CD14-positive monocyte (primary cell): ENCODE measurements around the gene SBK3. TPM values are rescaled to one million over a fixed set of nuclear protein-coding genes. Genes with fewer than 3 reads are reported as not detected.
A peak's percentile ranks its signal among the peaks of the same experiment; 100 is the strongest.

Source experiments
- DNase-seq, 3 donors: peaks; one replicate each; pipeline ENCODE4 v3.0.0-alpha.2; 2011 to 2022
- H2AFZ ChIP-seq: 2 replicates; pipeline ENCODE4 v1.6.0; 2012; ENCODE audit warnings: mild to moderate bottlenecking, low read depth, low read length, inconsistent platforms; ENCODE audit not compliant: insufficient read depth, poor library complexity, severe bottlenecking
- H3K27ac ChIP-seq, 2 donors: 1 replicate in 1 of 2; 2 replicates in 1 of 2; pipeline ENCODE4 v1.5.1; 2012 to 2013; ENCODE audit warnings: low read length in 2 of 2, control low read depth in 1 of 2, inconsistent platforms in 1 of 2, low read depth in 1 of 2, mild to moderate bottlenecking in 1 of 2
- H3K27me3 ChIP-seq, 2 donors: one replicate each; pipeline versions ENCODE4 v1.6.0 to v1.6.1; 2011 to 2013; ENCODE audit warnings: low read length in 2 of 2; ENCODE audit not compliant: control insufficient read depth in 2 of 2, insufficient read depth in 2 of 2
- H3K36me3 ChIP-seq, 2 donors: replicated peaks in 1 of 2; 1 replicate in 1 of 2; 2 replicates in 1 of 2; pipeline versions ENCODE4 v1.5.1 to v1.6.1; 2012 to 2013; ENCODE audit warnings: low read length in 2 of 2, control low read depth in 1 of 2, inconsistent platforms in 1 of 2, mild to moderate bottlenecking in 1 of 2; ENCODE audit not compliant: insufficient read depth in 2 of 2, control insufficient read depth in 1 of 2
- H3K4me1 ChIP-seq, 2 donors: 1 replicate in 1 of 2; 2 replicates in 1 of 2; pipeline versions ENCODE4 v1.5.1 to v1.6.1; 2012 to 2013; ENCODE audit warnings: low read length in 2 of 2, control low read depth in 1 of 2, inconsistent platforms in 1 of 2, mild to moderate bottlenecking in 1 of 2, moderate library complexity in 1 of 2; ENCODE audit not compliant: insufficient read depth in 2 of 2, control insufficient read depth in 1 of 2
- H3K4me2 ChIP-seq: replicated peaks from 2 replicates; pipeline ENCODE3; 2012; ENCODE audit warnings: low read length, moderate library complexity, mild to moderate bottlenecking; ENCODE audit not compliant: poor library complexity, severe bottlenecking; ENCODE audit errors: extremely low read depth
- H3K4me3 ChIP-seq, 3 experiments: fragments of 200-600 bp in 1 of 3; sonication (generic) in 1 of 3; replicated peaks in 1 of 3; 1 replicate in 2 of 3; 2 replicates in 1 of 3; pipeline ENCODE4 v1.5.1; 2011 to 2013; ENCODE audit warnings: low read length in 3 of 3, mild to moderate bottlenecking in 3 of 3, control low read depth in 2 of 3, low read depth in 2 of 3, inconsistent platforms in 1 of 3, moderate library complexity in 1 of 3
- H3K79me2 ChIP-seq: 2 replicates; pipeline ENCODE4 v1.6.0; 2012; ENCODE audit warnings: mild to moderate bottlenecking, control low read depth, inconsistent platforms, low read length, moderate library complexity; ENCODE audit not compliant: insufficient read depth
- H3K9ac ChIP-seq: 2 replicates; pipeline ENCODE4 v1.6.0; 2017; ENCODE audit warnings: low read length, mild to moderate bottlenecking; ENCODE audit not compliant: insufficient read depth, poor library complexity, severe bottlenecking
- H3K9me3 ChIP-seq, 2 donors: replicated peaks in 1 of 2; 1 replicate in 1 of 2; 2 replicates in 1 of 2; pipeline versions ENCODE4 v1.5.1 to v1.6.1; 2012 to 2013; ENCODE audit warnings: low read length in 2 of 2, control low read depth in 1 of 2; ENCODE audit not compliant: control insufficient read depth in 1 of 2, insufficient read depth in 1 of 2
- H4K20me1 ChIP-seq: 2 replicates; pipeline ENCODE4 v1.6.0; 2012; ENCODE audit warnings: mild to moderate bottlenecking, low read length, control low read depth, moderate library complexity; ENCODE audit not compliant: insufficient read depth
- H3K27ac Mint-ChIP-seq, 7 donors: one replicate each; pipeline ENCODE4 v1.8.0; 2020; ENCODE audit warnings: mild to moderate bottlenecking in 7 of 7, mixed read lengths in 7 of 7, moderate library complexity in 6 of 7, inconsistent platforms in 2 of 7
- H3K27me3 Mint-ChIP-seq, 3 donors: one replicate each; pipeline ENCODE4 v1.8.0; 2021 to 2022; ENCODE audit warnings: low read depth in 3 of 3, mild to moderate bottlenecking in 3 of 3, mixed read lengths in 3 of 3, moderate library complexity in 3 of 3, inconsistent platforms in 1 of 3
- H3K36me3 Mint-ChIP-seq, 2 donors: one replicate each; pipeline ENCODE4 v1.8.0; 2020; ENCODE audit warnings: mixed read lengths in 2 of 2, inconsistent platforms in 1 of 2, mild to moderate bottlenecking in 1 of 2
- H3K4me1 Mint-ChIP-seq: one replicate; pipeline ENCODE4 v1.8.0; 2020; ENCODE audit warnings: mild to moderate bottlenecking, mixed read lengths
- H3K4me3 Mint-ChIP-seq, 2 donors: one replicate each; pipeline ENCODE4 v1.8.0; 2020; ENCODE audit warnings: mild to moderate bottlenecking in 2 of 2, mixed read lengths in 2 of 2, moderate library complexity in 1 of 2
- H3K9me3 Mint-ChIP-seq, 7 donors: one replicate each; pipeline ENCODE4 v1.8.0; 2020 to 2022; ENCODE audit warnings: mixed read lengths in 7 of 7, mild to moderate bottlenecking in 6 of 7, moderate library complexity in 6 of 7, inconsistent platforms in 2 of 7
- CTCF ChIP-seq: fragments of 200-600 bp; IDR thresholded peaks from one replicate; pipeline ENCODE4 v1.8.0; 2022; ENCODE audit warnings: antibody characterized with exemption, mild to moderate bottlenecking
- WGBS: methylation state at CpG from one replicate; pipeline ENCODE4 v1.1.5; 2013; ENCODE audit warnings: missing lambda C conversion rate; ENCODE audit not compliant: insufficient coverage; 5-methylcytosine and 5-hydroxymethylcytosine counted together
- intact Hi-C, 2 donors: fragments of 100-400 bp; cut with micrococcal nuclease; formaldehyde crosslinking; loops; one replicate each; pipeline versions ENCODE4 v1.15.0 to v1.15.1; 2023
- polyA plus RNA-seq, 3 donors: library from polyadenylated mRNA; depleted of rRNA in 1 of 3; unstranded in 2 of 3; stranded (reverse) in 1 of 3; fragments of 300-500 nt in 2 of 3; fragments of >200 nt in 1 of 3; fragmentation: Illumina TruSeq in 2 of 3; gene quantifications; 1 replicate in 2 of 3; 2 replicates in 1 of 3; pipeline ENCODE4 v1.2.3, GENCODE V29; 2012 to 2021

The SBK3 gene
- polyA plus RNA-seq, 3 donors = not detected

GRCh38 chr19:55502197-55502952, 43.0 kb downstream of the SBK3 start:
- DNase-seq = no peak
- Mint-ChIP-seq H3K27ac (peak overlapping the region in 1 of 7 donors; percentile 16), H3K4me1 (peaks cover 9% of the 10 kb centered on the region), H3K4me3 (peak overlapping the region in 1 of 2 donors; percentile 1), H3K27me3 (peaks cover 5 to 14% (median 11%) of the 10 kb centered on the region in 3 donors), H3K36me3 (peaks cover 0 to 2% of the 10 kb centered on the region in 2 donors), H3K9me3 (peaks cover 0 to 16% (median 9%) of the 10 kb centered on the region in 7 donors)
- intact Hi-C loops = loop anchor here (5.0 kb wide), 2 partner anchors 35 to 360 kb away; no protein-coding TSS in a partner anchor
- Histone ChIP-seq H3K27me3 (peaks cover 0 to 3% of the 10 kb centered on the region in 2 donors), H2AFZ (no peak overlapping the region), H3K36me3 (no peaks in the 10 kb centered on the region), H3K79me2 (no peaks in the 10 kb centered on the region), H3K9me3 (no peaks in the 10 kb centered on the region), H3K4me1 (peaks cover 5 to 11% of the 10 kb centered on the region in 2 donors), H3K9ac (no peak overlapping the region), H3K27ac (no peak overlapping the region), H3K4me3 (no peak overlapping the region), H3K4me2 (no peak overlapping the region), H4K20me1 (no peaks in the 10 kb centered on the region)
- TF ChIP-seq CTCF = no peak
- 98% methylated on average over 8 of the region's 9 CpGs for WGBS

GRCh38 chr19:55500368-55500952, 44.9 kb downstream of the SBK3 start:
- H3K9ac ChIP-seq = no peak overlapping the region
- H3K9me3 Mint-ChIP-seq = peaks cover 0 to 16% (median 10%) of the 10 kb centered on the region in 7 donors
- no peak overlapping the region for H3K27ac ChIP-seq
- no peaks in the 10 kb centered on the region for H3K36me3 ChIP-seq
- TF ChIP-seq CTCF = no peak
- H3K36me3 Mint-ChIP-seq = peaks cover 0 to 2% of the 10 kb centered on the region in 2 donors
- H3K27me3 ChIP-seq = peaks cover 0 to 2% of the 10 kb centered on the region in 2 donors
- H3K4me3 Mint-ChIP-seq = no peak overlapping the region
- H4K20me1 ChIP-seq = no peaks in the 10 kb centered on the region
- H3K4me1 ChIP-seq = peaks cover 5 to 11% of the 10 kb centered on the region in 2 donors
- peaks cover 5 to 10% (median 7%) of the 10 kb centered on the region in 3 donors for H3K27me3 Mint-ChIP-seq
- no peak overlapping the region for H2AFZ ChIP-seq
- H3K4me3 ChIP-seq = no peak overlapping the region
- 98% methylated on average over 23 of the region's 26 CpGs for WGBS
- H3K9me3 ChIP-seq = no peaks in the 10 kb centered on the region
- intact Hi-C loops = loop anchor here (5.0 kb wide), 2 partner anchors 33 to 358 kb away; no protein-coding TSS in a partner anchor
- no peak for DNase-seq
- H3K4me1 Mint-ChIP-seq = peaks cover 9% of the 10 kb centered on the region
- H3K4me2 ChIP-seq = no peak overlapping the region
- no peaks in the 10 kb centered on the region for H3K79me2 ChIP-seq
- peak overlapping the region in 1 of 7 donors; percentile 38 for H3K27ac Mint-ChIP-seq
